CD4-positive, alpha-beta T cell treated with Interleukin-17A for 4 hours (primary cell): Measurements from ENCODE around the gene ASTL.
"Not testable (repeated sequence)": the region's sequence is repeated elsewhere in the genome, so short reads cannot be mapped to it uniquely, and the experiment has no call there.

ENCODE experiments used
- DNase-seq: peaks from one replicate; pipeline ENCODE4 v3.0.0-alpha.2; 2020; ENCODE audit warnings: mixed read lengths

Gene ASTL

GRCh38 chr2:96145036-96145847, 6.9 kb upstream of the ASTL start, which contains the start of gene DUSP2:
DUSP2 (minus strand) TSS chr2:96145440; CDS start chr2:96145354, 86 bp downstream.
- DNase-seq: peak; percentile 92

DNA sequence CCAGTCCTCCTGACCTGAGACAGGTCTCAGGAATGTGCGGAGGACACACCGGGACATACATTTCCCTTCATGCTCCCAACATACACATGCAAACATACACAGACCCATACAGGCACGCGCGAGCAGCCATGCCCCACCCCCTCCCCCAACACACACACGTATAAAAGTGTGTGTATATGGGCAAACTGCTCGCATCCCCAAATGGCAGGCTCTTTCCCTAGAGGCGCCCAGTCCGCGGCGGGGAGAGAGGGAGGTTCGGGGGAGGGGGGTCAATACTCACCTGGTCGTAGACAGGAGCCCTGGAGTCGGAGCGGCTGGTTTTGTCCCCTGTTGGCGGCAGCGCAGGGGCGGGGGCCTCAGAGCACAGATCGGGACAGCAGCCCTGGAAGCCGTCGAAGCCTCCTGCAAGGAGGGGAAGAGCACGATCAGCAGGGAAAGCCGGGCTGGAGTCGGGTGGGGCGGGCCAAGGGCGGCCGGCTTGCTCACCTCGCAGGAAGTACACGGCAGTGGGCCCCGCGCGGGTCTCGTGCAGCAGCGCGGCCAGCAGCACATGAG, 6.3 kb upstream of the ASTL start:
- DNase-seq: peak; percentile 65

GRCh38 chr2:96143848-96144480, 5.7 kb upstream of the ASTL start:
- DNase-seq: peak; percentile 58

DNA sequence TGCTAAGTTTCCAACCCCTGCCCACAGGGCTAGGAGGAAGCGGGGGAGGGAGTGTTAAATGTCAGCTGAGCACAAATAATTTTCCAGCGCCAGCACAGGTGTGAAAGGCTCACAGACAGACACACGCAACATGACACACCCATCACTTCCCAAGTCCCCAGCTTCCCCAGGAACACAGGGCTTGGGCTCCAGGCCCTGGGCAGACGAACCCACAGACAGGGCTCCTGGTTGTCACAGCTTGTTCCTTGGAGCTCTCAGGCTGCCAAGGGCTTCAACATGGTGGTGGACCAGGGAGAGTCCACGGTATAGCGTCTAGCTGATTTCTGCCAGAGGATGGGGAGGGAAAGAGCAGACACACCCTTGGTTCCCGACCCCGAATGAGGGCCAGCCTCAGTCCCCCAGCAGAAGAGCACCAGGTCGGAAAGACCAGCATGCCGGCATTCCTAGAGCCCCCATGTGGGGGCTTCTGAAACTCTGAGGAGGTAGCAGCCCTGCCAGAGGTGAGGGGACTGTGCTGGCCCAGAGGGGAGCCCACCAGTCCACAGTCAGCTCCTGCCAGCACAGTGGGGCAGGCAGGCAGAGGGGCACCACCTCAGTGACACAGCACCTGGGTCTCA, 5.0 kb upstream of the ASTL start:
- peak; percentile 45 for DNase-seq

DNA sequence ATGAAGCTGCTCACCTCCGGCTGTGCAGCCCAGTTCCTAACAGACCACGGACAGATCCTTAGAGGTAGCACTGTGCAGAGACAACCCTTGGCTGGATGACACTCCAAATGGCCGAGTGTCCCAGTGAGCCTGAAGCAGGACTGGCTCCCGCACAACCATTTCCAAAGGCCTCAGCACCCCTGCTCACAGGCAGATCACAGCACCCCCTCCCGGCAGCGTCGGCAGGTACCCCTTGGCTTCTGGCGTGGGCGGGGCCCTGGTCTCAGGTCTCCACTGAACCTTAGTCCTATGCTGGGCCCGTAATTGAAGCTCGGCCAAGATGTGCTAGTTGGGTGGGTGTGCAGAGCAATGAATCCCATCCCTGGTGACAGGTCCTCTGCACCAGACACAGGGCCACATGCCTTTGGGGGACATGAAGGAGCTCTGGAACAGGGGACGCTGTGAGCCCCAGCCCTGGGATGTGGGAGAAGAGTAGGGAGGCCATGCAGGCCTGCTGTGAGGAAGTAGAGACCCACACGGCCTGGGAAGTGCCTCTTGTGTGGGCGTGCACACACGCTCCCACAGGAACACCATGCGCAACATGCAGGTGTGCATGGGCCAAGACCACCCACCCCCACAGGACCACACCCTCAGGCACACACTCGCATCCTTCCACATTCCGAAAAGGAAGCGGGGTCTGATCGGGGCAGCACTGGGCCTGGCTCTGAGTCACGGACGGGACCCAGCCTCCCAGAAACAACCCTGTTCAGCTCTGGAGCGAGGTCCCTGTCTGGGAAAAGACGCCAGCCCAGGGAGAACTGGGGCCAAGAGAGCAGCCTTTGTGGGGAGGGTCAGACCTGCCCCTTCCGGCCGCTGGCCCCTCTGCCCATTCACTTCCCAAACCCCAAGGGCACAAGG, 4.2 kb upstream of the ASTL start:
- peak; percentile 63 for DNase-seq

DNA sequence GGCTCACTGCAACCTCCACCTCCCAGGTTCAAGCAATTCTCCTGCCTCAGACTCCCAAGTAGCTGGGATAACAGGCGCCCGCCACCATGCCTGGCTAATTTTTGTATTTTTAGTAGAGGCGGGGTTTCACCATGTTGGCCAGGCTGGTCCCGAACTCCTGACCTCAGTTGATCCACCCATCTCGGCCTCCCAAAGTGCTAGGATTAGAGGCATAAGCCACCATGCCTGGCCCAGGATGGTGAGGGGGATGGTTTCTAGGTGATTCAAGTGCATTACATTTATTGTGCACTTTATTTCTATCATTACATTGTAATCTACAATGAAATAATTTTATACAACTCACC, 3.3 kb upstream of the ASTL start:
- DNase-seq: not testable (repeated sequence)

GRCh38 chr2:96140941-96141623, 2.8 kb upstream of the ASTL start:
- no peak for DNase-seq

GRCh38 chr2:96139181-96139758, 968 bp upstream of the ASTL start:
- DNase-seq: no peak

GRCh38 chr2:96137321-96138178, 752 bp downstream of the ASTL start:
- DNase-seq: no peak

DNA sequence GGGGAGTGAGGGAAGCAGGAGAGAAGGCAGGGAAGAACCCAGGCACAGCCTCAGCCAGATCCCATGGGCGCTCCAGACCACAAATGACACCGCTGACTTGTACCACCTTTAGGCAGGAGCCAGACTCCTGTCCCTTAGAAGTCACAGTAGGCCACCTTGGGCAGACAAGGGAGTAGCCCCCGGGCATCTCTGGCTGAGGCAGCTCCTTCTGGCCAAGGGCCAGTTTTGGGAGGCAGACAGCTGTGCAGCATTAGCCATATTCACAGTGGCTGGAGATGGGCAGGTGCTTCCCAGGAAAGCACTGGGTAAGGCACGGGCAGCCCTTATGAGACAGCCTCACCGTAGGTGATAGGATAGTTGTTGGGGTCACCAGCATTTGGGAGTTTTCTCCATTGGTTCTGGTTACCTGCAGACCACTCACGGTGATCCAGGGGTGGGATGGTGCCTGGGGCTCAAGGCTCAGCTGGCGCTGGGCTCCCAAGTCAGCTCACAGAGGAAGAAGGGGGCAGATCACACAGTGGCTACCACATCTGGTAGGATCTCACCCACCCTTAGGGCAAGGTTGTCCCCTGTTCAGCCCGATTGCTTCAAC, 2.1 kb downstream of the ASTL start:
- DNase-seq: no peak

DNA sequence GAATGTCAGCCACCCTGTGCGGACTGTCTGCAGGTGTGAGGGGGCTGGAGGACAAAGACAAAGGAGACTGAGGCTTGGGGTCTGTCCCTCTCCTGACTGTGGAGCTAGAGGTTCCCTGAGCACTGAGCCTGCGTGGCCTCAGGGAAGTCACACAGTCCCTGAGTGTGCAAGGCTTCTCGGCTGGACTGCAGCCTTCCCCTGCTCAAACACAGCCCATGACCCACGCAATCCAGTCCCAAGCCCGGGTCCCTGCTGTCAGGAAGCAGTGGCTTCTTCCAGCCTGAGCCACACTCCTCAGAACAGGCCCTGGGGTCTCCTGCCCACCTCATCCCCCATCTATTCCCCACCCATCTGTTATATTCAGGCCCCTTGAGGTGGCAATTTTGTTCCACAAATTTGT, 2.7 kb downstream of the ASTL start:
- DNase-seq: no peak

- no peak for DNase-seq
These were observed 3.1 kb downstream of the ASTL start for GRCh38 chr2:96135171-96135570.

- DNase-seq: no peak
These were observed 3.9 kb downstream of the ASTL start for GRCh38 chr2:96134421-96134820.

- DNase-seq: no peak
These were observed 6.2 kb downstream of the ASTL start for GRCh38 chr2:96131813-96132745.

DNA sequence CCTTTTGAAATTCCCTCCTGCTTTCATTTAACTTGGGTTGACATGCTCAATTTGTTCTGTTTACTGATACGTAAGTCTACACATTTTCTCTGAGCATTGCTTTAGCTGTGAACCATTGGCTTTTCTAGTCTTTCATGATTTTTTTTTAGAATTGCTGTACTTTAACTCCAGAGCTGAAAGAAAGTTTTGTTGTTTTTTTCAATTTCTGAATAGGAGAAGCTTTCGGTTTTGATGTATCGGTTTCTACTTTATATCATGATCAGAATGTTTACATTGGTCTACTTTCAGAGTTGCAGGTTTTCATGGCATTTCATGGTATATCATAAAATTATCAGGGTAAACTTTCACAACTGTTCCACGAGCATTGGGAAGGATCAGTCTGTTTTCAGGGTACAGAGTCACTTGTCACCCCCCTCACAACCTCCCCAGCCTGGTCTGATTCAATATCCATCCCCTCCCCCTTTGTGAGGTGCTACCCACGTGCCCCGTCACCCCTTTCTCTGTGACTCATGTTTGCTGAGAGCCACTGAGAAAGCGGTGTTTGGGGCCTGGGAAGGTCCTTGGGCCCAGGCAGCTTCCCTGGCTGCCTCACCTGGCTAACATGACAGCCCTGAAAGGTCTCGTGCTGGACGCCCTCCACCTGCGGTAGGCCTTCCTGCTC, 7.0 kb downstream of the ASTL start:
- DNase-seq: peak; percentile 36

DNA sequence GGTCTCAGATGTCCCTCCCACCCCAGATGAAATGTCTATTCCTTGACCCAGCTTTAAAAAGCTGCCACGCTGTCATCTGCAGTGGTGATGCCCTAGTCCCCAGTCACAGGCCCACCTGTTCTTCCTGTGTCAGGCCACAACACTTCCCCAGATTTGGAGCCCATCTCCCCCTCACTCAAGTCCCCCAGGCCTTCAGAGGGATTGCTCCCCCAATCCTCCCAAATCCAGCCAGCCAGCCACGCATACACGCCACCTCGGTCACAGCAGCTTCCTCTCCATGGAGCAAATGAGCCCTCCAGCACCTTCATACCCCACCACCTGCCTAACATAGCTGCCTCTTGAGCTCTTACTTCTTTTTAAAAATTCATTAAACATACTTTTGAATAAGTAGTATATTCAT, 7.8 kb downstream of the ASTL start:
- no peak for DNase-seq

GRCh38 chr2:96129528-96130120, 8.7 kb downstream of the ASTL start:
- no peak for DNase-seq

DNA sequence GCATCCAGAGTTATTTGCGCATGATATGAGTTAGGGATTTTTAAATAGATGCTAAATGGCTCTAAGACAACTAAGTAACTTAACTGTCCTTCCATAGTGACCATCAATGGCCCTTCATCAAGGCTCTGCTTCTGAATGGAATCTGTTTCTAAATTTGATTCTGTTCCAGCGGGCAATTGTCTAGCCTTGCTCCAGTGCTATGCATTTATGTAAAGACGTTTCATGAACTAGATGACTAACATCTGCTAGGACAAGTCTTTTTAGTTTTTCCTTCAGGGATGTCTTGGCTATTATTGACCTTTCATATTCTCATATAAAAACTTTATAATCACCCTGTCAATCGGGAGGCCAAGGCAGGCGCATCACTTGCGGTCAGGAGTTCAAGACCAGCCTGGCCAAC, 9.8 kb downstream of the ASTL start:
- no peak for DNase-seq
